ENCODE data around the gene CAMSAP2. TPM values are rescaled to one million over a fixed set of nuclear protein-coding genes. Genes with fewer than 3 reads are reported as not detected.
A peak's percentile ranks its signal among the peaks of the same experiment; 100 is the strongest.

Gene CAMSAP2
- total RNA-seq, 1 donor from 2014 or later: 27.9 TPM

DNA sequence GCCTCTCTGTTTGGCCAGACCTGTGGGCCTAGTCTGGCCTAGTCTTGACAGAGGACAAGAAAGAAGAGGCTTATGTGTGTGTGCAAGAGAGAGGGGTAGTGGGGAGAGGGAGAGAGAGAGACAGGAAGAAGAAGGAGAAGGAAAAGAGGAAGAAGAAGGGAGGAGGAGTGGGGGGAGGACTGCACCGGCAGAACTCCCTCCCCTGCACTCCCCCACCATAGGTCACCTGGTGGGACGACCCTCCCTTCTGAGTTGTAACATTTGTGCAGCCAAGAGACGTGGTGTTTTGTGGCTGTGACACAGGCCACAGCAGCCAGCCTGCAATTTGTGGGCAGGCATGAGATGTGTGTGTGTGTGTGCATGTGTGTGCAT, 160.3 kb downstream of the CAMSAP2 start:
- no peaks in the 10 kb centered on the region for H3K9me3 Mint-ChIP-seq (ENCODE audit: low read depth)
- TF ChIP-seq, protein P1, sequence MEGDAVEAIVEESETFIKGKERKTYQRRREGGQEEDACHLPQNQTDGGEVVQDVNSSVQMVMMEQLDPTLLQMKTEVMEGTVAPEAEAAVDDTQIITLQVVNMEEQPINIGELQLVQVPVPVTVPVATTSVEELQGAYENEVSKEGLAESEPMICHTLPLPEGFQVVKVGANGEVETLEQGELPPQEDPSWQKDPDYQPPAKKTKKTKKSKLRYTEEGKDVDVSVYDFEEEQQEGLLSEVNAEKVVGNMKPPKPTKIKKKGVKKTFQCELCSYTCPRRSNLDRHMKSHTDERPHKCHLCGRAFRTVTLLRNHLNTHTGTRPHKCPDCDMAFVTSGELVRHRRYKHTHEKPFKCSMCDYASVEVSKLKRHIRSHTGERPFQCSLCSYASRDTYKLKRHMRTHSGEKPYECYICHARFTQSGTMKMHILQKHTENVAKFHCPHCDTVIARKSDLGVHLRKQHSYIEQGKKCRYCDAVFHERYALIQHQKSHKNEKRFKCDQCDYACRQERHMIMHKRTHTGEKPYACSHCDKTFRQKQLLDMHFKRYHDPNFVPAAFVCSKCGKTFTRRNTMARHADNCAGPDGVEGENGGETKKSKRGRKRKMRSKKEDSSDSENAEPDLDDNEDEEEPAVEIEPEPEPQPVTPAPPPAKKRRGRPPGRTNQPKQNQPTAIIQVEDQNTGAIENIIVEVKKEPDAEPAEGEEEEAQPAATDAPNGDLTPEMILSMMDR (IDR thresholded peaks at IDR 0.05; ENCODE audit: unreplicated experiment): no peak
- H3K4me3 Mint-ChIP-seq (ENCODE audit: low read depth): no peak overlapping the region
- peak overlapping the region; percentile 90 for H3K27ac Mint-ChIP-seq
- peaks cover 39% of the 10 kb centered on the region for H3K4me1 Mint-ChIP-seq (ENCODE audit: low read depth)
- no peaks in the 10 kb centered on the region for H3K27me3 Mint-ChIP-seq
- DNase-seq (ENCODE audit: low spot score, unreplicated experiment): no peak
- peaks cover 19% of the 10 kb centered on the region for H3K36me3 Mint-ChIP-seq (ENCODE audit: insufficient read depth)

DNA sequence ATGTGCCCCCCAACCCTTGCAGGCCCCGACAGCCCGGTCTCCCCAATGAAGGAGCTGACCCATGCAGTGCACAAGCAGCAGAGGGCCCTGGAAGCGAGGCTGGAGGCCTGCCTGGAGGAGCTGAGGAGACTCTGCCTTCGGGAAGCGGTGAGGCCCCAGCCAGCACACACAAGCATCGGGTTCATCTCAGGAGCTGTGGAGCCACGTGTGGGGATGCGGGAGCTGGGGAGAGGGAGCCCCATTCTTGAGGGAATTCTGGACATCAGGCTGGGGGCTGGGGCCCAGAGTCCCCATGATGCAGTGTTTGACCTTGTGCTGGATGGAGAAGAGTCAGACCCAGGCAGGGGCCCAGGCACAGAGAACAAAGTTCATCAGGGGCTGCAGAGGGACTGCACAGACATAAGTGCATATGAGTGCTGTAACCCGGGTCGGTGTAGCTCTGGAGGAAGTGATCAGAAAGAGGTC, 160.8 kb downstream of the CAMSAP2 start:
- Mint-ChIP-seq H3K27ac (no peak overlapping the region), H3K4me3 (ENCODE audit: low read depth) (no peak overlapping the region), H3K36me3 (ENCODE audit: insufficient read depth) (peaks cover 19% of the 10 kb centered on the region), H3K9me3 (ENCODE audit: low read depth) (no peaks in the 10 kb centered on the region), H3K27me3 (no peaks in the 10 kb centered on the region), H3K4me1 (ENCODE audit: low read depth) (peaks cover 34% of the 10 kb centered on the region)
- TF ChIP-seq, protein P1 (IDR thresholded peaks at IDR 0.05; ENCODE audit: unreplicated experiment): no peak
- DNase-seq (ENCODE audit: low spot score, unreplicated experiment): no peak

- H3K4me3 Mint-ChIP-seq (ENCODE audit: low read depth): no peak overlapping the region
- no peaks in the 10 kb centered on the region for H3K9me3 Mint-ChIP-seq (ENCODE audit: low read depth)
- no peaks in the 10 kb centered on the region for H3K27me3 Mint-ChIP-seq
- H3K27ac Mint-ChIP-seq: peak overlapping the region; percentile 81
- TF ChIP-seq, protein P1 (IDR thresholded peaks at IDR 0.05; ENCODE audit: unreplicated experiment): no peak
- no peak for DNase-seq (ENCODE audit: low spot score, unreplicated experiment)
- H3K36me3 Mint-ChIP-seq (ENCODE audit: insufficient read depth): peaks cover 20% of the 10 kb centered on the region
- H3K4me1 Mint-ChIP-seq (ENCODE audit: low read depth): peaks cover 28% of the 10 kb centered on the region
Observed at GRCh38 chr1:200899954-200900867, 161.5 kb downstream of the CAMSAP2 start.

GRCh38 chr1:200900877-200901276, 162.2 kb downstream of the CAMSAP2 start:
- peaks cover 21% of the 10 kb centered on the region for H3K36me3 Mint-ChIP-seq (ENCODE audit: insufficient read depth)
- TF ChIP-seq, protein P1 (IDR thresholded peaks at IDR 0.05; ENCODE audit: unreplicated experiment): no peak
- H3K9me3 Mint-ChIP-seq (ENCODE audit: low read depth): no peaks in the 10 kb centered on the region
- H3K4me1 Mint-ChIP-seq (ENCODE audit: low read depth): peaks cover 22% of the 10 kb centered on the region
- H3K27me3 Mint-ChIP-seq: no peaks in the 10 kb centered on the region
- H3K27ac Mint-ChIP-seq: peak overlapping the region; percentile 81
- DNase-seq (ENCODE audit: low spot score, unreplicated experiment): no peak
- H3K4me3 Mint-ChIP-seq (ENCODE audit: low read depth): no peak overlapping the region

DNA sequence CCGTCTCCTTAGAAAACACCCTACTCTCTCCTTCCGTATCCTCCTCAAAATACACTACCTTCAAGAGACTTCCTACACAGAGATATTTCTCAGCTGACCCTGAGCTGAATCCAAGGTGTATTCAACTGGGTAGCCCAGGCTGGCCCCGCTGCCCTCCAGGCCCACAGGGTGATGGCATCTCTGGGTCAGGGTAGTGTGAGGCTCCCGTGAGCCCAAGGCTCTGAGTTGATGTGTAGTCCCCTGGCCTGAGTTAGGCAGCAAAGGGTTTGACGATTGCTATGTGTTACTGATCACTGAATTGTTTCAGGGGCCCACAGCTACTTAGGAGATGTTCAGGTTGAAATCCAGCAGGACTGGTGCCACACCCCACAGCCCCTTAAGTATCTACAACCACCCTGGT, 162.7 kb downstream of the CAMSAP2 start:
- no peak overlapping the region for H3K27ac Mint-ChIP-seq

More for the DNA sequence above, 162.7 kb downstream of the CAMSAP2 start:
- H3K9me3 Mint-ChIP-seq (ENCODE audit: low read depth): no peaks in the 10 kb centered on the region
- H3K4me3 Mint-ChIP-seq (ENCODE audit: low read depth): no peak overlapping the region
- no peak for DNase-seq (ENCODE audit: low spot score, unreplicated experiment)
- TF ChIP-seq, protein P1 (IDR thresholded peaks at IDR 0.05; ENCODE audit: unreplicated experiment): no peak
- no peaks in the 10 kb centered on the region for H3K27me3 Mint-ChIP-seq
- H3K4me1 Mint-ChIP-seq (ENCODE audit: low read depth): peaks cover 19% of the 10 kb centered on the region
- H3K36me3 Mint-ChIP-seq (ENCODE audit: insufficient read depth): peaks cover 21% of the 10 kb centered on the region
